SU-DHL-6 (cell line): ENCODE data around the gene PKD2.

ENCODE experiments used
- EZH2phosphoT487 ChIP-seq: fragments of 200-600 bp; sonication (generic), shearing (Covaris generic); conservative IDR thresholded peaks from 2 replicates; pipeline ENCODE4 v1.6.1; 2018; ENCODE audit warnings: mild to moderate bottlenecking, antibody characterized with exemption, low read length, moderate library complexity, mixed read lengths
- TF ChIP-seq, protein P1 (sequence below): fragments of 200-600 bp; sonication (generic); IDR thresholded peaks from one replicate; pipeline ENCODE4 v1.5.1; 2017; ENCODE audit warnings: antibody characterized with exemption, mild to moderate bottlenecking, low read length, moderate library complexity; ENCODE audit not compliant: insufficient read depth, poor library complexity, severe bottlenecking

DNA sequence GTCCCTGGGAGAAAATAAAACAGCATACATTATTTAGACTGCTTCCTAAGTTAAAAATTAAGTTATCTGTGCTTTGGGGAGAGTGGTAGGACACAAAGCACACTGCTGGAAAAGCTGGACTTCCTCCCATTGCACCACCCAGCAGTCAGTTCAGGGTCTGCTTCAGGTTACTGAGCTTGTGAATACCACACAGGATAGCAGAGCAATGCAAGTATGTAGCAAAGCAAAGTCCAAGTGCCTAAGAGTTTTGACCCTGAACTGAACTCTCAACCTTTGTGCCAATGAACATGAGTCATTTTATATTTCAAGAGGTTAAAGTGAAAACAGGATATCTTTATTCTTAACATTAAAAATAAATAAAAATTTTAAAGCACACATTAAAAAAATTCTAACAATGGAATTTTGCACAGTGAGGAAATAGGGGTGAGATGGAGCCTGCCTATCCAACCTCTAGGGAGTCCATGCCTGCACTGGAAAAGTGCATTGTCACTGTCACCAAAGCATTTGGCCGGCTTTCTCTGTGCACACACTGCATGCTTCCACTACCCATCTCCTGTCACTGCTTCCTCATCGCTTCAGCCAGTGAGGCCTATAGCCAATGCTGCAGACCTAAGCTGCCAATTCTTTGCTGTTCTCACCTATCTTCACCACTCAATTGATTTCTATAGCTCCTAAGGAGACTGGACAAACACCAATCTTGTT lies 100.1 kb downstream of the PKD2 start:
- TF ChIP-seq, protein P1, sequence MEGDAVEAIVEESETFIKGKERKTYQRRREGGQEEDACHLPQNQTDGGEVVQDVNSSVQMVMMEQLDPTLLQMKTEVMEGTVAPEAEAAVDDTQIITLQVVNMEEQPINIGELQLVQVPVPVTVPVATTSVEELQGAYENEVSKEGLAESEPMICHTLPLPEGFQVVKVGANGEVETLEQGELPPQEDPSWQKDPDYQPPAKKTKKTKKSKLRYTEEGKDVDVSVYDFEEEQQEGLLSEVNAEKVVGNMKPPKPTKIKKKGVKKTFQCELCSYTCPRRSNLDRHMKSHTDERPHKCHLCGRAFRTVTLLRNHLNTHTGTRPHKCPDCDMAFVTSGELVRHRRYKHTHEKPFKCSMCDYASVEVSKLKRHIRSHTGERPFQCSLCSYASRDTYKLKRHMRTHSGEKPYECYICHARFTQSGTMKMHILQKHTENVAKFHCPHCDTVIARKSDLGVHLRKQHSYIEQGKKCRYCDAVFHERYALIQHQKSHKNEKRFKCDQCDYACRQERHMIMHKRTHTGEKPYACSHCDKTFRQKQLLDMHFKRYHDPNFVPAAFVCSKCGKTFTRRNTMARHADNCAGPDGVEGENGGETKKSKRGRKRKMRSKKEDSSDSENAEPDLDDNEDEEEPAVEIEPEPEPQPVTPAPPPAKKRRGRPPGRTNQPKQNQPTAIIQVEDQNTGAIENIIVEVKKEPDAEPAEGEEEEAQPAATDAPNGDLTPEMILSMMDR = no peak
- TF ChIP-seq EZH2phosphoT487 = no peak
